ENCODE measurements around the gene CTNNB1. TPM values are rescaled to one million over a fixed set of nuclear protein-coding genes. Genes with fewer than 3 reads are reported as not detected.

The CTNNB1 gene
- total and polyA plus RNA-seq, 2 of the 13 experiments (the other 11 are each of a cell fraction or from before 2014, with no cell fraction given), result 398 to 489 TPM

DNA sequence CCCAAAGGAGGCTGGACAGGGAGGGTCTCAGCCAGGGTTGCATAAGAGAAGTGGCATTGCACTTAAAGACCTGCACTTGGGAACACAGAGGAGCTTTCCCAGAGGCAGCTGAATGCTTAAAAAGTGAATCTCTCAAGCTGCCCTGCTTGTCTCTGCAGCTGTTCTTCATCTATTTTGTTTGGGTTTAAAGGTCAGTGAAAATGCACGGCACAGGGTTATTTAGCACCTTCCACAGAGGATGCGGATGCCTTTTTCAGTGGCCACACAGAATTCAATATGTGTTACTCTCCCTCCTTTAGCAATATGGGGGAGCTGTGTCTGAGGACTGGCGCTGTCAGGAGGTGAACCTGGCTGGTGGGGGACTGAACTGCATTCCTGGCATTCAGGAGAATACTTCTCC is 22.7 kb upstream of the CTNNB1 start:
- peaks cover 0 to 9% of the 10 kb centered on the region in 2 experiments; a peak in 2 of 5 replicates for H3K27me3 ChIP-seq (ENCODE audit: control insufficient read depth in 1 of 2, insufficient read depth in 2 of 2, low read length in 2 of 2)
- H3K9me3 ChIP-seq (ENCODE audit: low read length), result no peaks in the 10 kb centered on the region
- FAIRE-seq (no peak), ATAC-seq (peak; percentile 35; the same call in 1 of the 3 replicates), DNase-seq (ENCODE audit: low spot score) (no peak)
- in situ Hi-C loops (cut with HindIII; ENCODE audit: extremely low pct_ligation_motif_present, low pct_unique_long_range_greater_than_20kb), result no loop called here
- H3K4me1 ChIP-seq (ENCODE audit: insufficient read depth, low read length), result peaks cover 10% of the 10 kb centered on the region
- no peaks in the 10 kb centered on the region for H4K20me1 ChIP-seq (ENCODE audit: insufficient read depth, low read length)
- H3K79me2 ChIP-seq (ENCODE audit: insufficient read depth, low read length), result no peaks in the 10 kb centered on the region
- ChIA-PET POLR2A (no interaction called here), CTCF (ENCODE audit: low intra/inter-chr PET ratio, low total read pairs) (no interaction called here)
- no peak overlapping the region for H3K9ac ChIP-seq (ENCODE audit: insufficient read depth, low read depth, low read length)
- 0% methylated on average over 2 of the region's 3 CpGs for WGBS (ENCODE audit: low lambda C conversion rate)
- H3K36me3 ChIP-seq (replicated peaks in 1 of 2; ENCODE audit: control insufficient read depth in 1 of 2, insufficient read depth in 2 of 2, low read length in 2 of 2), result no peaks in the 10 kb centered on the region
- intact Hi-C loops (cut with micrococcal nuclease; ENCODE audit: unreplicated experiment), result no loop called here
- TF ChIP-seq ISL2 (CRISPR knock-in tag; IDR thresholded peaks at IDR 0.05) (no peak), HNF4G (IDR thresholded peaks at IDR 0.05; ENCODE audit: borderline replicate concordance, low read depth, low read length) (peak; percentile 16; the same call in 1 of the 2 replicates), HNF4G (CRISPR knock-in tag; IDR thresholded peaks at IDR 0.05; ENCODE audit: borderline replicate concordance, low read depth) (no peak), ZNF12 (CRISPR knock-in tag; IDR thresholded peaks at IDR 0.05) (peak; percentile 63; the same call in 1 of the 2 replicates), ZBTB20 (CRISPR knock-in tag; IDR thresholded peaks at IDR 0.05; ENCODE audit: borderline replicate concordance, low read depth) (no peak)
- TF ChIP-seq, protein P1, sequence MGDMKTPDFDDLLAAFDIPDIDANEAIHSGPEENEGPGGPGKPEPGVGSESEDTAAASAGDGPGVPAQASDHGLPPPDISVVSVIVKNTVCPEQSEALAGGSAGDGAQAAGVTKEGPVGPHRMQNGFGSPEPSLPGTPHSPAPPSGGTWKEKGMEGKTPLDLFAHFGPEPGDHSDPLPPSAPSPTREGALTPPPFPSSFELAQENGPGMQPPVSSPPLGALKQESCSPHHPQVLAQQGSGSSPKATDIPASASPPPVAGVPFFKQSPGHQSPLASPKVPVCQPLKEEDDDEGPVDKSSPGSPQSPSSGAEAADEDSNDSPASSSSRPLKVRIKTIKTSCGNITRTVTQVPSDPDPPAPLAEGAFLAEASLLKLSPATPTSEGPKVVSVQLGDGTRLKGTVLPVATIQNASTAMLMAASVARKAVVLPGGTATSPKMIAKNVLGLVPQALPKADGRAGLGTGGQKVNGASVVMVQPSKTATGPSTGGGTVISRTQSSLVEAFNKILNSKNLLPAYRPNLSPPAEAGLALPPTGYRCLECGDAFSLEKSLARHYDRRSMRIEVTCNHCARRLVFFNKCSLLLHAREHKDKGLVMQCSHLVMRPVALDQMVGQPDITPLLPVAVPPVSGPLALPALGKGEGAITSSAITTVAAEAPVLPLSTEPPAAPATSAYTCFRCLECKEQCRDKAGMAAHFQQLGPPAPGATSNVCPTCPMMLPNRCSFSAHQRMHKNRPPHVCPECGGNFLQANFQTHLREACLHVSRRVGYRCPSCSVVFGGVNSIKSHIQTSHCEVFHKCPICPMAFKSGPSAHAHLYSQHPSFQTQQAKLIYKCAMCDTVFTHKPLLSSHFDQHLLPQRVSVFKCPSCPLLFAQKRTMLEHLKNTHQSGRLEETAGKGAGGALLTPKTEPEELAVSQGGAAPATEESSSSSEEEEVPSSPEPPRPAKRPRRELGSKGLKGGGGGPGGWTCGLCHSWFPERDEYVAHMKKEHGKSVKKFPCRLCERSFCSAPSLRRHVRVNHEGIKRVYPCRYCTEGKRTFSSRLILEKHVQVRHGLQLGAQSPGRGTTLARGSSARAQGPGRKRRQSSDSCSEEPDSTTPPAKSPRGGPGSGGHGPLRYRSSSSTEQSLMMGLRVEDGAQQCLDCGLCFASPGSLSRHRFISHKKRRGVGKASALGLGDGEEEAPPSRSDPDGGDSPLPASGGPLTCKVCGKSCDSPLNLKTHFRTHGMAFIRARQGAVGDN (CRISPR knock-in tag; IDR thresholded peaks at IDR 0.05), result no peak
- no TSS peak for BruUV-seq (replicated peaks)
- H3K4me3 ChIP-seq (replicated peaks in 1 of 3; ENCODE audit: insufficient read depth in 1 of 3, low read depth in 2 of 3, low read length in 3 of 3), result no peak overlapping the region
- no peak overlapping the region for H2AFZ ChIP-seq (ENCODE audit: low read length)
- no peak overlapping the region for H3K27ac ChIP-seq (ENCODE audit: extremely low read length, insufficient read depth, low read length)
- no peak overlapping the region for H3K4me2 ChIP-seq (ENCODE audit: low read depth, low read length)

All from HepG2 (cell line).